Gastrocnemius medialis (tissue), 4 donors: ENCODE data around the gene DPPA3. TPM values are rescaled to one million over a fixed set of nuclear protein-coding genes. Genes with fewer than 3 reads are reported as not detected.

Experiments used
- ATAC-seq, 2 donors: fragments of 150-250 bp; one replicate each; pipeline ENCODE4 v1.9.1; 2016
- DNase-seq, 2 donors: peaks; one replicate each; pipeline ENCODE4 v3.0.0-alpha.2; 2019
- H3K27ac ChIP-seq, 4 donors: fragments of 200-600 bp; sonication (generic); 1 replicate in 1 of 4; 2 replicates in 3 of 4; pipeline ENCODE4 v1.5.1; 2016 to 2018; ENCODE audit warnings: mild to moderate bottlenecking in 2 of 4, moderate library complexity in 1 of 4
- H3K27me3 ChIP-seq, 3 donors: fragments of 200-600 bp; sonication (generic) in 2 of 3; 1 replicate in 1 of 3; 2 replicates in 2 of 3; pipeline versions ENCODE4 v1.5.1 to v1.6.0; 2016 to 2019; ENCODE audit warnings: mild to moderate bottlenecking in 1 of 3, moderate library complexity in 1 of 3
- H3K36me3 ChIP-seq, 2 donors: fragments of 200-600 bp; sonication (generic) in 1 of 2; one replicate each; pipeline ENCODE4 v1.5.1; 2017 to 2018
- H3K4me1 ChIP-seq, 2 donors: fragments of 200-600 bp; sonication (generic) in 1 of 2; one replicate each; pipeline ENCODE4 v1.5.1; 2016 to 2017; ENCODE audit warnings: mild to moderate bottlenecking in 2 of 2
- H3K4me3 ChIP-seq, 4 donors: fragments of 200-600 bp; sonication (generic) in 3 of 4; 1 replicate in 1 of 4; 2 replicates in 3 of 4; pipeline ENCODE4 v1.5.1; 2016 to 2019; ENCODE audit warnings: mild to moderate bottlenecking in 2 of 4
- H3K9me3 ChIP-seq, 3 donors: fragments of 200-600 bp; sonication (generic) in 2 of 3; 1 replicate in 1 of 3; 2 replicates in 2 of 3; pipeline ENCODE4 v1.5.1; 2016 to 2019
- POLR2A ChIP-seq, 2 donors: fragments of 450-650 bp; IDR thresholded peaks; one replicate each; pipeline ENCODE4 v1.6.1; 2017; ENCODE audit warnings: antibody characterized with exemption in 2 of 2, mild to moderate bottlenecking in 2 of 2, moderate library complexity in 2 of 2
- in situ Hi-C, 4 donors: fragments of 200-750 bp; cut with MboI; loops; one replicate each; pipeline versions ENCODE4 v1.15.0 to v1.8.0; 2017; ENCODE audit warnings: low sequenced_read_pairs in 4 of 4
- intact Hi-C: fragments of 100-400 bp; cut with DNase I; formaldehyde crosslinking; loops from one replicate; pipeline ENCODE4 v1.15.1; 2023; ENCODE audit warnings: low total_unique reads
- total RNA-seq, 4 donors: library from RNA; depleted of rRNA; stranded (reverse); fragments of >200 nt; gene quantifications; one replicate each; pipeline versions ENCODE4 v1.1.0 to v1.2.3, GENCODE V29; 2016
- TF ChIP-seq, protein P1 (sequence below), 5 experiments: fragments of 450-650 bp in 3 of 5; fragments of 200-600 bp in 2 of 5; sonication (generic) in 2 of 5; IDR thresholded peaks in 4 of 5; conservative IDR thresholded peaks in 1 of 5; 1 replicate in 4 of 5; 2 replicates in 1 of 5; pipeline ENCODE4 v1.5.1; 2016 to 2019; ENCODE audit warnings: antibody characterized with exemption in 5 of 5, mild to moderate bottlenecking in 3 of 5, moderate library complexity in 3 of 5

The DPPA3 gene
- total RNA-seq, 4 donors from 2014 or later, result not detected

DNA sequence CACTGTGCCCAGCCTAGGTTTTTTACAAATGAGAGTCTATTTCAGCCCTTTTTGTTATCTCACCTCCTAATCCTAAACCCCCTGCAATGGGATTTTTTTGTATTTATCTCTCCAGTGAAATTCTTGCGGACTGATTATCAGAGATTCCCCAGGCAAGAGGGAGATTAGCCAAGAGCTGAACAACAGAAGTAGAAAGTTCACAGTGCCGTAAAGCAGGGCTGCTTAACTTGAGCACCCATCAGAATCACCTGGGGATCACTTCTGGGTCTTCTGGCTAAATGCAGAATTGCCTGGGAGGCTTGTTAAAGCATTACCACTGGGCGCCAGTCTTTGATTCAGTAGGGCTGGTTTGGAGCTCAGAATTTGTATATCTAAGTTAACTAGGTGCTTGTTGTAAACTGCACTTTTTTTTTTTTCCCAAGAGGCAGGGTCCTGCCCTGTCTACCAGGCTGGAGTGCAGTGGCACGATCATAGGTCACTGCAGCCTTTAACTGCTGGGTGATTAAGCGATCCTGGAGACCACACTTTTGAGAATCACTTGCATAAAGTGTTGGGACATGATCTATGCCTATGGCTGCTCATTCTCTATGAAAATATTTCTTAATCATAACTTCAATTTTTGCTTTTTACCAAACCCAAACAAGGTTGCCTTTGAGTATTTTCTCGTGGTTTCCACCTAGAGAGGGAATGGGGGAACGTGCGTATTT is 1.1 kb upstream of the DPPA3 start:
- Histone ChIP-seq H3K27me3 (no peaks in the 10 kb centered on the region), H3K36me3 (no peaks in the 10 kb centered on the region), H3K9me3 (no peaks in the 10 kb centered on the region), H3K4me3 (no peak overlapping the region), H3K27ac (no peak overlapping the region), H3K4me1 (no peaks in the 10 kb centered on the region)
- no peak for ATAC-seq
- no peak for DNase-seq
- in situ Hi-C loops (no loop called here), intact Hi-C loops (no loop called here)
- TF ChIP-seq, protein P1, sequence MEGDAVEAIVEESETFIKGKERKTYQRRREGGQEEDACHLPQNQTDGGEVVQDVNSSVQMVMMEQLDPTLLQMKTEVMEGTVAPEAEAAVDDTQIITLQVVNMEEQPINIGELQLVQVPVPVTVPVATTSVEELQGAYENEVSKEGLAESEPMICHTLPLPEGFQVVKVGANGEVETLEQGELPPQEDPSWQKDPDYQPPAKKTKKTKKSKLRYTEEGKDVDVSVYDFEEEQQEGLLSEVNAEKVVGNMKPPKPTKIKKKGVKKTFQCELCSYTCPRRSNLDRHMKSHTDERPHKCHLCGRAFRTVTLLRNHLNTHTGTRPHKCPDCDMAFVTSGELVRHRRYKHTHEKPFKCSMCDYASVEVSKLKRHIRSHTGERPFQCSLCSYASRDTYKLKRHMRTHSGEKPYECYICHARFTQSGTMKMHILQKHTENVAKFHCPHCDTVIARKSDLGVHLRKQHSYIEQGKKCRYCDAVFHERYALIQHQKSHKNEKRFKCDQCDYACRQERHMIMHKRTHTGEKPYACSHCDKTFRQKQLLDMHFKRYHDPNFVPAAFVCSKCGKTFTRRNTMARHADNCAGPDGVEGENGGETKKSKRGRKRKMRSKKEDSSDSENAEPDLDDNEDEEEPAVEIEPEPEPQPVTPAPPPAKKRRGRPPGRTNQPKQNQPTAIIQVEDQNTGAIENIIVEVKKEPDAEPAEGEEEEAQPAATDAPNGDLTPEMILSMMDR (IDR thresholded peaks at IDR 0.05 in 4 of 5, conservative IDR thresholded peaks at IDR 0.05 in 1 of 5), result no peak
- no peak for TF ChIP-seq POLR2A (IDR thresholded peaks at IDR 0.05)

DNA sequence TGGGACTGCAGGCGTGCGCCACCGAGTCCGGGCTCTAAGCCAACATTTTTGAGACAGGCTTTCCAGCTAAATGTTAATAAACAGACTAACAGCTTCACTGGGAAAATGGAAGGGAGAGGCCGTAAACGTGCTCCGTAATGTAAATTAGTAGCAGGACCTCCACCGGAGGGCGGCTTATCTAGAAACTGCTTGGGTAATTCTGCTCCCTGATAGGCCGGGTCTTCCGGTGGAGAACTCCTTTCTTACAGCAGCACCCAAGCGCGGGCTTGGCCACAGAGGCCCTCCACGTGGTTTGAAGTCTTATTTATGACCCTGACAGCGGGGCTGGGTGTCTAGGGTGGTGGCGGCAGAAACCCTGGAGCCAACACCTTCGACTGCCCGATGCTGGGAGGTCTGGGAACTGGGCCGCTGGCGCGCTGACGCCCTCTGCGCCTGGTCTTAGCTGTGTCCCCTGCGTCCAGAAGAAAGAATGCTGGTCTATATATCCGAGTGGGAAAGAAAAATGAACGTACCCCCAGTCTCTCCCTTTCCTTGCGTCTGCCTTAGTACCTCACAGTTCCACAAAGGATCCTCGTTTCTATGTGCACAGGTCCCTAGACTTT is 1.7 kb downstream of the DPPA3 start:
- Histone ChIP-seq H3K27me3 (no peaks in the 10 kb centered on the region), H3K36me3 (no peaks in the 10 kb centered on the region), H3K9me3 (no peaks in the 10 kb centered on the region), H3K27ac (no peak overlapping the region), H3K4me3 (no peak overlapping the region), H3K4me1 (no peaks in the 10 kb centered on the region)
- in situ Hi-C loops (no loop called here), intact Hi-C loops (no loop called here)
- TF ChIP-seq, protein P1 (IDR thresholded peaks at IDR 0.05 in 4 of 5, conservative IDR thresholded peaks at IDR 0.05 in 1 of 5), result no peak
- no peak for TF ChIP-seq POLR2A (IDR thresholded peaks at IDR 0.05)
- DNase-seq (no peak), ATAC-seq (no peak)

DNA sequence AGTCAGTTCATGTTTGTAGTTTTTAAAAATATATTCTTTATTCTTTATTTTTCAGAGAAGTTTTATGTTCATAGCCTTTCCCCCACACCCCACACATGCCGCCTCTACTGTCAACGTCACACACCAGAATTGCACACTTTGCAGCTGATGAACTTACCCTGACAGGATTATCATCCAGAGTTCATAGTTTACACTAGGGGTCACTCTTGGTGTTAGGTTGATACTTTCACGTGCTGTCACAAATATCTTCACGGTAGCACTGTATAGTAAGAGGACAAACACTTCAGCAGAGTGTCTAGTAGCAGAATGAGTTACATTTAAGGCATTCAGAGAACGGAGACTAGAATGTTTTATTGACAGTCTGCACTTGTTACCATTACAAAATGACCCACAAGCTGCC is 5.1 kb downstream of the DPPA3 start:
- ATAC-seq, result no peak
- in situ Hi-C loops, result no loop called here
- intact Hi-C loops, result no loop called here

DNA sequence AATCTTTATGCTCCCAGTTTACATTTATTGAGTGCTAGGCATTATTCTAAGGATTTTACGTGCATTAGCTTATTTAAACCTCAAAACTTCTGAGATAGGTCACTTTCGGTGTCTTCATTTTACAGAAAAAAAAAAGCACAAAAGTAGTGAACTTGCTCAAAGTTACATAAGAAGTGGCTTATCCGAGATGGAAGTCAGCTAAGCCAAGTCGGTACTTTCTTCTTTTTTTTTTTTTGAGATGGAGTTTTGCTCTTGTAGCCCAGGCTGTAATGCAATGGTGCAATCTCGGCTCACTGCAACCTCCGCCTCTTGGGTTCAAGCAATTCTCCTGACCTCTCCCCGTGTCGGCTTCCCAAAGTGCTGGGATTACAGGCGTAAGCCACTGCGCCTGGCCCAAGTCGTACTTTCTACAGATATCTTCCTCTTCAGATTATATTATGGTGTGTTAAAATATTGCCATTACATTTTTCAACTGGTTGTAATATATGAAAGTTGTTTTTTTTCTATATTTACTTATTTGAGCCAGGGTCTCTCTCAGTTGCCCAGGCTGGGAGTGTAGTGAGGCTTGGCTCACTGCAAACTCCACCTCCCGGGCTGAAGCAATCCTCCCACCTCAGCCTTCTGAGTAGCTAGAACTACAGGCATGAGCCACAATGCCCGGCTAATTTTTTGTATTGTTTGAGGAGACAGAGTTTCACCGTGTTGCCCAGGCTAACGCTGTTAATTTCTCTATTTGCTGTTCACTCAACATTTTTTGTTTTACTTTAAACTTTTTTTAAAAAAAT is 8.9 kb downstream of the DPPA3 start:
- no peaks in the 10 kb centered on the region for H3K4me1 ChIP-seq
- no peaks in the 10 kb centered on the region for H3K36me3 ChIP-seq
- DNase-seq (no peak), ATAC-seq (no peak)
- in situ Hi-C loops (no loop called here), intact Hi-C loops (no loop called here)
- no peak for TF ChIP-seq POLR2A (IDR thresholded peaks at IDR 0.05)
- TF ChIP-seq, protein P1 (IDR thresholded peaks at IDR 0.05 in 4 of 5, conservative IDR thresholded peaks at IDR 0.05 in 1 of 5), result no peak
- H3K27me3 ChIP-seq, result no peaks in the 10 kb centered on the region
- H3K4me3 ChIP-seq, result no peak overlapping the region
- no peaks in the 10 kb centered on the region for H3K9me3 ChIP-seq
- H3K27ac ChIP-seq, result no peak overlapping the region

More for the DNA sequence above, 5.1 kb downstream of the DPPA3 start:
- no peak overlapping the region for H3K4me3 ChIP-seq
- H3K9me3 ChIP-seq, result no peaks in the 10 kb centered on the region
- TF ChIP-seq, protein P1 (IDR thresholded peaks at IDR 0.05 in 4 of 5, conservative IDR thresholded peaks at IDR 0.05 in 1 of 5), result no peak
- TF ChIP-seq POLR2A (IDR thresholded peaks at IDR 0.05), result no peak
- H3K4me1 ChIP-seq, result no peaks in the 10 kb centered on the region
- no peaks in the 10 kb centered on the region for H3K36me3 ChIP-seq
- no peak for DNase-seq
- no peak overlapping the region for H3K27ac ChIP-seq
- H3K27me3 ChIP-seq, result no peaks in the 10 kb centered on the region
